ENCODE results near the gene IGFBP3. TPM values are rescaled to one million over a fixed set of nuclear protein-coding genes. Genes with fewer than 3 reads are reported as not detected.

IGFBP3 gene
- total and polyA plus RNA-seq, 2 of the 13 experiments (the other 11 are each of a cell fraction or from before 2014, with no cell fraction given): 57.5 TPM; not detected in 1

DNA sequence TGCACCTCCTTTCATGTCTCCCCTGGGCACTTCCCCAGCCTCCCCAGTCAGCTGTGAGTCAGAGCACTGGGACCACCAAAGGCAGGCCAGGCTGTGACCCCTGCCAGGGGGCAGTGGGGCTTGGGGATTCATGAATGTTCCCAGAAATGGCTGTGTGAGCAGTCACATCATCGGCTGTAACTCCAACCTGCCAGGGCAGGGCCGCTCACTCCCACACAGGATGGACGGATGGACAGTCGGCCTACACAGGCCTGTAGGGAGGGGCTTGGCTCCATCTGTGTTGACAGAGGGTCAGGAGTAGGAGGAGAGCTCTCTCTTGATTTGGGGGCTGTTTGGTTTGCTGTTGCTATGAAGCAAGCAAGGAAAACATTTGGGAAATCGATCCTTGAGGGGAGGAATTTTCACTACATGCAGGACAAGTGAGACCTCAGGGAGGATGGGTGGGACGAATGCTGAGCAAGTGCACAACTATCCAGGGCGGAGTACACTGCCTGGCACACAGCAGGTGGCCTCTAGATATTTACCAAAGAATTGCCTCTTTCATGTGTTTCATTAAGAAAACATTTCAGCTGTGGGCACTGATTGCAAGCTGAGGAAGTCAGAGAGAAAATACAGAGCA, 35.7 kb downstream of the IGFBP3 start (continued):
- no peak for TF ChIP-seq ZSCAN20 (CRISPR knock-in tag; IDR thresholded peaks at IDR 0.05; ENCODE audit: borderline replicate concordance)
- peak; percentile 95 for TF ChIP-seq HDAC1 (CRISPR knock-in tag; IDR thresholded peaks at IDR 0.05)
- TF ChIP-seq GABPB1 (CRISPR knock-in tag; IDR thresholded peaks at IDR 0.05): peak; percentile 74
- TF ChIP-seq MAFK (conservative IDR thresholded peaks at IDR 0.05 in 1 of 2, IDR thresholded peaks at IDR 0.05 in 1 of 2; ENCODE audit: low read length in 2 of 2): peak in 1 of 2 experiments; percentile 19; a peak in 1 of 4 replicates
- peak; percentile 90; the same call in 1 of the 2 replicates for TF ChIP-seq NKX3-1 (CRISPR knock-in tag; IDR thresholded peaks at IDR 0.05)
- TF ChIP-seq FOXC1 (CRISPR knock-in tag; IDR thresholded peaks at IDR 0.05; ENCODE audit: borderline replicate concordance): peak; percentile 42; the same call in 1 of the 2 replicates
- TF ChIP-seq HOXA9 (CRISPR knock-in tag; IDR thresholded peaks at IDR 0.05; ENCODE audit: borderline replicate concordance): 0 out of 2 replicates have a peak, but pooled peaks have one; percentile 15
- no peak; the same call in 1 of the 2 replicates for TF ChIP-seq ZNF451 (CRISPR knock-in tag; IDR thresholded peaks at IDR 0.05)
- TF ChIP-seq PHF21A (CRISPR knock-in tag; IDR thresholded peaks at IDR 0.05): peak; percentile 99
- peak; percentile 79; the same call in 1 of the 2 replicates for TF ChIP-seq ZFP36L1 (CRISPR knock-in tag; IDR thresholded peaks at IDR 0.05)
- no peak for TF ChIP-seq ZNF720 (CRISPR knock-in tag; IDR thresholded peaks at IDR 0.05)
- peak; percentile 56; the same call in 1 of the 2 replicates for TF ChIP-seq YEATS2 (CRISPR knock-in tag; IDR thresholded peaks at IDR 0.05; ENCODE audit: borderline replicate concordance)
- TF ChIP-seq NCOA2 (CRISPR knock-in tag; IDR thresholded peaks at IDR 0.05): peak; percentile 99
- TF ChIP-seq, protein P1, sequence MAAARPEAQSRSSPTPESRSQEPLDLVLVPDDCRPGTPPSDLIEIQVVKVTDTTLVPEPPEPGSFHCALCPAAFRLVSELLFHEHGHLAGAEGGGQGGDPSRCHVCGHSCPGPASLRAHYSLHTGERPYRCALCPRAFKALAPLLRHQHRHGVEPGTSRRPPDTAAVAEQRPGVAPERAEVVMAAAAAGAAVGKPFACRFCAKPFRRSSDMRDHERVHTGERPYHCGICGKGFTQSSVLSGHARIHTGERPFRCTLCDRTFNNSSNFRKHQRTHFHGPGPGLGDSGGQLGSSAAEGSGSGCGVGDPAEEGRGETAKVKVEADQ (CRISPR knock-in tag; IDR thresholded peaks at IDR 0.05; ENCODE audit: borderline replicate concordance): peak; percentile 79; the same call in 1 of the 2 replicates
- TF ChIP-seq ESRRA (CRISPR knock-in tag; IDR thresholded peaks at IDR 0.05; ENCODE audit: low read depth): peak; percentile 72; the same call in 1 of the 2 replicates
- TF ChIP-seq SIN3A (IDR thresholded peaks at IDR 0.05; ENCODE audit: borderline replicate concordance, low read depth, low read length): no peak; the same call in 1 of the 2 replicates
- TF ChIP-seq ZNF773 (CRISPR knock-in tag; IDR thresholded peaks at IDR 0.05; ENCODE audit: borderline replicate concordance): no peak
- TF ChIP-seq SRF (IDR thresholded peaks at IDR 0.05; ENCODE audit: low read depth, low read length): peak; percentile 38; the same call in 1 of the 2 replicates
- no peak for TF ChIP-seq TRIM24 (CRISPR knock-in tag; IDR thresholded peaks at IDR 0.05)
- TF ChIP-seq SP4 (CRISPR knock-in tag; IDR thresholded peaks at IDR 0.05): 0 out of 2 replicates have a peak, but pooled peaks have one; percentile 67
- peak; percentile 98 for TF ChIP-seq TBX2 (CRISPR knock-in tag; IDR thresholded peaks at IDR 0.05; ENCODE audit: borderline replicate concordance)
- TF ChIP-seq ZNF430 (CRISPR knock-in tag; IDR thresholded peaks at IDR 0.05): peak; percentile 92
- TF ChIP-seq ZNF484 (CRISPR knock-in tag; IDR thresholded peaks at IDR 0.05; ENCODE audit: borderline replicate concordance, low read depth): no peak
- TF ChIP-seq HNF4G (IDR thresholded peaks at IDR 0.05; ENCODE audit: borderline replicate concordance, low read depth, low read length): peak; percentile 51; the same call in 1 of the 2 replicates
- TF ChIP-seq HNF4G (CRISPR knock-in tag; IDR thresholded peaks at IDR 0.05; ENCODE audit: borderline replicate concordance, low read depth): no peak; the same call in 1 of the 2 replicates
- no peak for TF ChIP-seq ZNF891 (CRISPR knock-in tag; IDR thresholded peaks at IDR 0.05)
- TF ChIP-seq ZNF17 (CRISPR knock-in tag; IDR thresholded peaks at IDR 0.05): no peak
- TF ChIP-seq ZNF251 (CRISPR knock-in tag; IDR thresholded peaks at IDR 0.05): no peak
- TF ChIP-seq, protein P2, sequence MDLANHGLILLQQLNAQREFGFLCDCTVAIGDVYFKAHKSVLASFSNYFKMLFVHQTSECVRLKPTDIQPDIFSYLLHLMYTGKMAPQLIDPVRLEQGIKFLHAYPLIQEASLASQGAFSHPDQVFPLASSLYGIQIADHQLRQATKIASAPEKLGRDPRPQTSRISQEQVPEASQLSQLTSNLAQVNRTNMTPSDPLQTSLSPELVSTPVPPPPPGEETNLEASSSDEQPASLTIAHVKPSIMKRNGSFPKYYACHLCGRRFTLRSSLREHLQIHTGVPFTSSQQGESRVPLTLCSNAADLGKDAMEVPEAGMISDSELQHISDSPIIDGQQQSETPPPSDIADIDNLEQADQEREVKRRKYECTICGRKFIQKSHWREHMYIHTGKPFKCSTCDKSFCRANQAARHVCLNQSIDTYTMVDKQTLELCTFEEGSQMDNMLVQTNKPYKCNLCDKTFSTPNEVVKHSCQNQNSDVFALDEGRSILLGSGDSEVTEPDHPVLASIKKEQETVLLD (CRISPR knock-in tag; IDR thresholded peaks at IDR 0.05; ENCODE audit: low read depth): no peak
- 0 out of 2 replicates have a peak, but pooled peaks have one; percentile 56 for TF ChIP-seq IRX3 (CRISPR knock-in tag; IDR thresholded peaks at IDR 0.05; ENCODE audit: borderline replicate concordance, low read depth)

Data from HepG2 (cell line).